Muscle layer of duodenum (tissue), 2 donors: Measurements from ENCODE around the gene SNX14.
A peak's percentile ranks its signal among the peaks of the same experiment; 100 is the strongest.
"Not testable (repeated sequence)": the region's sequence is repeated elsewhere in the genome, so short reads cannot be mapped to it uniquely, and the experiment has no call there.

ENCODE experiments used
- H3K27ac ChIP-seq: one replicate; pipeline ENCODE4 v1.7.0; 2013; ENCODE audit warnings: mild to moderate bottlenecking, low read length
- H3K27me3 ChIP-seq: one replicate; pipeline ENCODE4 v1.7.0; 2013; ENCODE audit warnings: low read depth, mild to moderate bottlenecking, control low read depth, low read length
- H3K36me3 ChIP-seq, 2 donors: one replicate each; pipeline ENCODE4 v1.7.0; 2013; ENCODE audit warnings: low read length in 2 of 2, control low read depth in 1 of 2, mild to moderate bottlenecking in 1 of 2; ENCODE audit not compliant: insufficient read depth in 2 of 2, control insufficient read depth in 1 of 2
- H3K4me1 ChIP-seq, 2 donors: one replicate each; pipeline ENCODE4 v1.7.0; 2013; ENCODE audit warnings: low read length in 2 of 2, mild to moderate bottlenecking in 2 of 2, control low read depth in 1 of 2, moderate library complexity in 1 of 2; ENCODE audit not compliant: insufficient read depth in 2 of 2, control insufficient read depth in 1 of 2
- H3K4me3 ChIP-seq, 2 donors: one replicate each; pipeline ENCODE4 v1.7.0; 2013; ENCODE audit warnings: low read length in 2 of 2, low read depth in 1 of 2, mild to moderate bottlenecking in 1 of 2
- H3K9me3 ChIP-seq, 2 donors: one replicate each; pipeline ENCODE4 v1.7.0; 2013; ENCODE audit warnings: low read length in 2 of 2, control low read depth in 1 of 2, mild to moderate bottlenecking in 1 of 2; ENCODE audit not compliant: control insufficient read depth in 1 of 2
- donor health status: healthy.

SNX14 gene, protein sequence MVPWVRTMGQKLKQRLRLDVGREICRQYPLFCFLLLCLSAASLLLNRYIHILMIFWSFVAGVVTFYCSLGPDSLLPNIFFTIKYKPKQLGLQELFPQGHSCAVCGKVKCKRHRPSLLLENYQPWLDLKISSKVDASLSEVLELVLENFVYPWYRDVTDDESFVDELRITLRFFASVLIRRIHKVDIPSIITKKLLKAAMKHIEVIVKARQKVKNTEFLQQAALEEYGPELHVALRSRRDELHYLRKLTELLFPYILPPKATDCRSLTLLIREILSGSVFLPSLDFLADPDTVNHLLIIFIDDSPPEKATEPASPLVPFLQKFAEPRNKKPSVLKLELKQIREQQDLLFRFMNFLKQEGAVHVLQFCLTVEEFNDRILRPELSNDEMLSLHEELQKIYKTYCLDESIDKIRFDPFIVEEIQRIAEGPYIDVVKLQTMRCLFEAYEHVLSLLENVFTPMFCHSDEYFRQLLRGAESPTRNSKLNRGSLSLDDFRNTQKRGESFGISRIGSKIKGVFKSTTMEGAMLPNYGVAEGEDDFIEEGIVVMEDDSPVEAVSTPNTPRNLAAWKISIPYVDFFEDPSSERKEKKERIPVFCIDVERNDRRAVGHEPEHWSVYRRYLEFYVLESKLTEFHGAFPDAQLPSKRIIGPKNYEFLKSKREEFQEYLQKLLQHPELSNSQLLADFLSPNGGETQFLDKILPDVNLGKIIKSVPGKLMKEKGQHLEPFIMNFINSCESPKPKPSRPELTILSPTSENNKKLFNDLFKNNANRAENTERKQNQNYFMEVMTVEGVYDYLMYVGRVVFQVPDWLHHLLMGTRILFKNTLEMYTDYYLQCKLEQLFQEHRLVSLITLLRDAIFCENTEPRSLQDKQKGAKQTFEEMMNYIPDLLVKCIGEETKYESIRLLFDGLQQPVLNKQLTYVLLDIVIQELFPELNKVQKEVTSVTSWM

DNA sequence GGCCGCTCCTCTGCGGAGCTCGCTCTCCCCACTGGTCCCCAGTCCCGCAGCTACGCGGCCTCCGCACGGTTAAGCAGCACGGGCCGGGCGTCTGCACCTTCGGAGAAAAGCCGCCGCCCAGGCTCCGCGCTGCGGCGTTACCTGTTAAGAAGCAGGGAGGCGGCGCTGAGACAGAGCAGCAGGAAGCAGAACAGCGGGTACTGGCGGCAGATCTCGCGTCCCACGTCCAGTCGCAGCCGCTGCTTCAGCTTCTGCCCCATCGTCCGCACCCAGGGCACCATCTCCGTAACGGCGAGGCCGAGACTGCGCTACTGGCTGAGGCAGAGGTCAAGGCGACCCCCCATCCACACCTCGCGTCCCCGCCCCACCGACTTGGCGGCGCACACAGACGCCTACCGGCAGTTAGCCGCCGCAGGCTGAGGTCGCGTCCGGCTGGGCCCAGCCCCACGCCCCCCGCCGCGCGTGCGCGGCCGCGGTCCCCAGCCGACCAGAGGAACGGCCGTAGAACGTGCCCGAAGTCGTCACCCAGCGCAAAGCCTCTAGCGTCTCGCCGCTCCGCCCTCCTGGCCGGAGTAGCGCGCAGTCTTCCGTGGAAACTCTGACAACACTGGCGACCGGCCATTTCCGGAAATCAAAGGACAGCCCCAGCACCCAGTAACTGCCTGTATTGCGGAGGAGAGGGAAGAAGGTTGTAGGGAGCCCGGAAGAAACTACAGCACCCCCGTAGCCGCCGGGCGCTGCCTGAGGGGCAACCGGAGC lies at the start of gene SNX14:
Gene SNX14, minus strand, starts transcription at position 421 of the 759 bp plus-strand sequence. Its CDS starts 140 bp downstream, at position 281.
- Histone ChIP-seq H3K27me3 (no peaks in the 10 kb centered on the region), H3K4me3 (peak within 1 kb of the TSS; percentile 92 to 93), H3K36me3 (no peaks in the 10 kb centered on the region), H3K27ac (peak within 1 kb of the TSS; percentile 90), H3K9me3 (no peaks in the 10 kb centered on the region), H3K4me1 (peaks cover 6 to 13% of the 10 kb centered on the region in 2 donors)

DNA sequence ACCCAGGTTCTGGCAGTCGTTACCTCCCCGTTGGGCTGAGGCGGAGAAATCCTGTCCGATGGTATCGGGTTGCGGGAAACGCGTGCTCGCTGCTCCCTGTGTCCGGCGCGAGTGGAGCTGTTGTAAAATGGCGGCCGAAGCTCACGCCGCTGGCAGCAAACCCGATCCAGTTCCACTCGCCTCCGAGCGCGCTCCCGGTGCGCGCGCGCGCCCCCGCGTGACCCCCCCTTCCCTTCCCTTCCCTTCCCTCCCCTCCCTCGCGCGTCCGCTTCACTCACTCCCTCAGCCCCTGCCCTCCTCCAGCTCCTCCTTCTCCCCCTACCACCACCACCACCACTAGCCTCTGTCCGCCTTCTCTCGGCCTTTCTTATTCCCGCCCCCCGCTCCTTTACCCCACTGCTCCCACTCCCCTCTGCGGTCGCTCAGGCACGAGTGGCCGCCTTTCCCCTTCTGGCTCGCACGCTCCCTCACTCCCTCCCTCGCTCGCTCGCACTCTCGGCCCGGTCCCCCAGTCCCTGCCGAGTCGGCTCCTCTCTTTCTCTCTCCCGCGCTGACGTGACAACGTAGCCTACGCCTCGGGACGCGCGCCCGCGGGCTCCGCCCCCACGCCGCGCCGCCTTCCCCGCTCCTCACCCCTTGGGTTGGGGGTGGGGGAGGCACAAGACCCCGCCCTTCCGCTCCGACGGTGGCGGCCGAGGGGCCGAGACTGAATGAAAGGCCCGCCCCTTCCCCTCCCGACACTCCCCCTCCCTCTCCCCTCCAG lies 49.3 kb upstream of the SNX14 start, which contains the start of gene SYNCRIP:
Gene SYNCRIP, minus strand, starts transcription at position 113 of the 763 bp plus-strand sequence. CDS start 1,447 bp downstream, outside the sequence.
- H3K4me3 ChIP-seq = peak within 1 kb of the TSS; percentile 76 to 99
- no peaks in the 10 kb centered on the region for H3K27me3 ChIP-seq
- H3K36me3 ChIP-seq = peaks cover 7 to 16% of the 10 kb centered on the region in 2 donors
- H3K9me3 ChIP-seq = no peaks in the 10 kb centered on the region
- peaks cover 16 to 33% of the 10 kb centered on the region in 2 donors for H3K4me1 ChIP-seq
- H3K27ac ChIP-seq = peak within 1 kb of the TSS; percentile 99

DNA sequence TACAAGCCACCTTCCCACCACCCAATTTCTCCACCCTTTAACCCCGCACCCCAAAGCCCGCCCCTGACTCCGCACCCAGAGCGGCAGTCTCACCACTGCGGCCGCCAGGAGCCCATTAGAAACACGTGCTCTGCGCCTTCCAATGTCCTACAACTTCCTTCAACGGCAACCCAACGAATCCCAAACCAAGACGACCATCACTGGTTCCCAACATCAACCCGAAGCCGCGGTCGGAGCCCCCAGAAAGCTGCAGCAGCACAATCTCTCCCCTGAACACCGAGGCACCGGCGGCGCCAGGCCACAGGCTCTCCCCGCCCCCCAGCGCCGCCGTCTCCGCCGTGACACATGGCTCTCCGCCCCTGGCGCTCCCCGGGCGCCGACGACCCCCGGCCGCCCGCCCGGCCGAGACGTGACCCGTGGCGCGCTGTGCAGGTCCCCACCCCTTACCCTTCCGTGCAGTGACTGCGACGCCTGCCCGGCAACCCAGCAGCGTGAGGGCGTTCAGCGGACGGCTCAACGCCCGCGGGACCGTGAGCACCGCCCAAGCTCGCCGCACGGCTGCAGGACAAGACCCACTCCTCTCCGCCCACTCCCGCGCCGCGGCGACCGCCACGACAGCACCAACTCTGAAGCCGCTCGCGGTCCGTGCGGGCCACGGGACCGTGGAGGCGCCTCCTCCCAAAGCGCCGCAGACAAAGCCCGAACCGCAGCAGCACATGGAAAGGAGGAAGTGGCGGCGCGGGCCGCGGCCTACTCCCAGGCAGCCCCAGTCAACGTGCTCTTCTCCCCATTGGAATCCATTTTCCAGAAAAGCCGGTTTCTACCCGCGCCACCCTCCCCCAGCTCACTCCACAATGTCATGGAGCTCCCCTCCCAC lies 48.5 kb upstream of the SNX14 start:
- Histone ChIP-seq H3K9me3 (no peaks in the 10 kb centered on the region), H3K27ac (peak overlapping the region; percentile 94), H3K27me3 (no peaks in the 10 kb centered on the region), H3K4me3 (peak overlapping the region; percentile 76 to 99), H3K36me3 (peaks cover 8 to 23% of the 10 kb centered on the region in 2 donors), H3K4me1 (peaks cover 16 to 38% of the 10 kb centered on the region in 2 donors)

- peaks cover 14 to 27% of the 10 kb centered on the region in 2 donors for H3K36me3 ChIP-seq
- H3K27me3 ChIP-seq = no peaks in the 10 kb centered on the region
- H3K27ac ChIP-seq = peak overlapping the region; percentile 17
- no peaks in the 10 kb centered on the region for H3K9me3 ChIP-seq
- peaks cover 16 to 38% of the 10 kb centered on the region in 2 donors for H3K4me1 ChIP-seq
- peak overlapping the region; percentile 76 to 99 for H3K4me3 ChIP-seq
These were observed 47.9 kb upstream of the SNX14 start for GRCh38 chr6:85641522-85641896.

GRCh38 chr6:85640821-85641220 lies 47.2 kb upstream of the SNX14 start:
- Histone ChIP-seq H3K27ac (no peak overlapping the region), H3K9me3 (no peaks in the 10 kb centered on the region), H3K27me3 (no peaks in the 10 kb centered on the region), H3K36me3 (peaks cover 18 to 29% of the 10 kb centered on the region in 2 donors), H3K4me1 (peaks cover 16 to 38% of the 10 kb centered on the region in 2 donors), H3K4me3 (peak overlapping the region; percentile 76 to 99)

- H3K27me3 ChIP-seq = no peaks in the 10 kb centered on the region
- H3K36me3 ChIP-seq = peaks cover 37 to 53% of the 10 kb centered on the region in 2 donors
- H3K27ac ChIP-seq = no peak overlapping the region
- H3K9me3 ChIP-seq = no peaks in the 10 kb centered on the region
- no peak overlapping the region for H3K4me3 ChIP-seq
- peaks cover 16 to 38% of the 10 kb centered on the region in 2 donors for H3K4me1 ChIP-seq
These were observed 43.9 kb upstream of the SNX14 start for GRCh38 chr6:85637579-85637978.

DNA sequence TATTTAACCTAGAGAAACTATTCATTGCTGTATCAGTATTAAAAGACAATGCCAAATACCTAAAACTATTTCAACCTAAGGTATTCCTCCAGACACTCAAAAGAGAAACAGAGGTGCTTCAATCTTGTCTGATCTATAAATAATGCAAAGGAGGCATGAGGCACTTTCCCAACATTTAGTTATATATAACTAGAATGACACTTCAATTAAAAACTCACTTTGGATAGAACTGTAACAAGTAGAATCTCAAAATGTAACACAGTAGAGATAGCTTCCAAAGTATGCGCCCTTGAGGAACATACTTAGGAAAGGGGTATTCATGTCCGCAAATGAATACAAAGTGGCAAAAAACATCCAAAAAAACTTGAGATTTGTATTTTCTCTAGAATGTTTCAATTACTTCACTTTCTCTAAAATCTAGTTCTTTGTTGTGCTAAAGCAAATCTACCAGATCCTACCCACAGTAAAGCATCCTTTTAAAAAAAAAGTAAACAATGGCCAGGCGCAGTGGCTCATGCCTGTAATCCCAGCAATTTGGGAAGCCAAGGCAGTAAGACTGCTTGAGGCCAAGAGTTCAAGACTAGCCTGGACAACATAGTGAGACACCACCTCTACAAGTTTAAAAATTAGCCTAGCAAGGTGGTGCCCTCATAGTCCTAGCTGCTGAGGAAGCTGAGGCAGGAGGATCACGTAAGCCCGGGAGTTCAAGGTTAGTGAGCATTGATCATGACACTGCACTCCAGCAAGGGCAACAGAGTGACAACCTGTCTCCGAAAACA lies 38.7 kb upstream of the SNX14 start:
- no peak overlapping the region for H3K4me3 ChIP-seq
- no peak overlapping the region for H3K27ac ChIP-seq
- H3K4me1 ChIP-seq = no peaks in the 10 kb centered on the region
- H3K9me3 ChIP-seq = no peaks in the 10 kb centered on the region
- peaks cover 50 to 60% of the 10 kb centered on the region in 2 donors for H3K36me3 ChIP-seq
- no peaks in the 10 kb centered on the region for H3K27me3 ChIP-seq

GRCh38 chr6:85631117-85631516 lies 37.5 kb upstream of the SNX14 start:
- H3K4me1 ChIP-seq, H3K9me3 ChIP-seq, H3K27me3 ChIP-seq, H3K27ac ChIP-seq, H3K4me3 ChIP-seq: not testable (repeated sequence)
- peaks cover 50 to 55% of the 10 kb centered on the region in 2 donors for H3K36me3 ChIP-seq

DNA sequence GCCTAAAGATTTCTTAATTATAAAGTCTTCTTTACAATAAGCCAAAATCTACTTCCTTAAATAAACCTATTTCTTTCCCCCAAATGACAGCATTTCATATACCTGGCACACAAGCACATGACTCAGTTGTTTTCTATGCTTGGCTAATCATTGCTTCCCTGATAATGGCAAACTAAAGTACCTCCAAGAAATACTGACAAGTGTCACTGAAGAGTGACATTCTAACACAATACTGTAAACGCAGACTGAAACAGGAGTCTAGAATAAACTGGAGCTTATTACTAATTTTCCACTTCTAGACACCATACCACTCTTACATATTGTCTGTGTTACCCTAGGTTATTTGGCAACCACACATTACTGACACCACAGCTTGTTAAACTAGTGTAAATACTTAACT lies 34.7 kb upstream of the SNX14 start:
- no peak overlapping the region for H3K4me3 ChIP-seq
- H3K4me1 ChIP-seq = peaks cover 3 to 5% of the 10 kb centered on the region in 2 donors
- H3K36me3 ChIP-seq = peaks cover 40 to 43% of the 10 kb centered on the region in 2 donors
- no peak overlapping the region for H3K27ac ChIP-seq
- no peaks in the 10 kb centered on the region for H3K27me3 ChIP-seq
- no peaks in the 10 kb centered on the region for H3K9me3 ChIP-seq
